Esophagus (tissue), 2 donors: Measurements from ENCODE around the gene SLAMF7. TPM values are rescaled to one million over a fixed set of nuclear protein-coding genes. Genes with fewer than 3 reads are reported as not detected.

Experiments
- H3K27ac ChIP-seq, 2 donors: one replicate each; pipeline ENCODE4 v1.5.1; 2013; ENCODE audit warnings: low read depth in 2 of 2, mild to moderate bottlenecking in 2 of 2, inconsistent platforms in 1 of 2, low read length in 1 of 2, moderate library complexity in 1 of 2
- H3K27me3 ChIP-seq, 2 donors: one replicate each; pipeline ENCODE4 v1.6.1; 2013; ENCODE audit warnings: low read length in 2 of 2, control low read depth in 1 of 2, mild to moderate bottlenecking in 1 of 2; ENCODE audit not compliant: insufficient read depth in 2 of 2, control insufficient read depth in 1 of 2
- H3K36me3 ChIP-seq, 2 donors: one replicate each; pipeline ENCODE4 v1.6.1; 2013; ENCODE audit warnings: low read length in 1 of 2; ENCODE audit not compliant: control insufficient read depth in 2 of 2, insufficient read depth in 2 of 2
- H3K4me1 ChIP-seq, 2 donors: one replicate each; pipeline ENCODE4 v1.6.1; 2013; ENCODE audit warnings: low read length in 1 of 2; ENCODE audit not compliant: control insufficient read depth in 2 of 2, insufficient read depth in 2 of 2
- H3K4me3 ChIP-seq, 2 donors: one replicate each; pipeline ENCODE4 v1.5.1; 2013; ENCODE audit warnings: low read length in 2 of 2, mild to moderate bottlenecking in 2 of 2, low read depth in 1 of 2, moderate library complexity in 1 of 2
- H3K9me3 ChIP-seq, 2 donors: one replicate each; pipeline ENCODE4 v1.6.1; 2013; ENCODE audit warnings: mild to moderate bottlenecking in 2 of 2, low read depth in 1 of 2, low read length in 1 of 2, moderate library complexity in 1 of 2; ENCODE audit not compliant: control insufficient read depth in 2 of 2, insufficient read depth in 1 of 2
- WGBS, 2 donors: extraction: QIAGEN DNeasy Blood & Tissue Kit; methylation state at CpG; one replicate each; pipeline ENCODE4 v1.1.7; 2013; 5-methylcytosine and 5-hydroxymethylcytosine counted together
- polyA plus RNA-seq, 2 donors: library from polyadenylated mRNA; stranded (reverse); fragments of 200-250 nt; gene quantifications; one replicate each; pipeline ENCODE4 v1.2.3, GENCODE V29; 2013
- donor health status: healthy with polysubstance abuse.
- donor health status: Bipolar disorder and iron deficiency.

Gene SLAMF7
- polyA plus RNA-seq, 2 donors, result 2.9 to 4.0 TPM

DNA sequence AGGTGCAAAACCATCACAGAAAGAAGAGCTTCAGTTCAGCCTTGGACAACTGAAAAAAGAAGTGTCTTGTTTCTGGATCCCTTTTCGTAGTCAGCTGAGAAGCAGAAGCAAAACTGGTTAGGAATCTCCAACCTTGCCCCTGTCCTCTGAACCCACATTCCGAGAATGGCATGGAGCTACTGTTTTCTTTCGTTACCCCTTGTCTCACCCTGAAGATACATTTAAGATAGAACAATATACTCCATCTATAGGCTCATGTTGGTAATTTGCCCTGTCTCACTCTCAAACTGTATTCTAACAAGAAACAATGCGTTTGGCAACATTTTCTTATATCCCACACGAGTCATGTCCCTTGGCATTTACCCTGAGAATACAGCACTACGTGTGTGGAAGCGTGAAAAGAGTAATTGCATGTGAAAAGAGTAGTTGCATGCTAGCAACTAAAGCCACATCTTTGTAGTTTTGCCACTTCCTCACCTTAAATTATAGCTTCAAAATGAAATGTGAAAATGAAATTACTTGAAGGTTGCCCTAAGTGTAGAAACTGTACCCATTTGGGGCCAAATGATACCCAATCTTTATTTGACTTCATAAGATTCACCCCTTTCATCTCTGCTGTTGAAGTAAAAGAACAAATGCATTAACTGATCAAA lies 5.3 kb downstream of the SLAMF7 start:
- peaks cover 0 to 6% of the 10 kb centered on the region in 2 donors for H3K4me1 ChIP-seq
- H3K4me3 ChIP-seq, result no peak overlapping the region
- H3K27ac ChIP-seq, result no peak overlapping the region
- no peaks in the 10 kb centered on the region for H3K9me3 ChIP-seq
- H3K27me3 ChIP-seq, result no peaks in the 10 kb centered on the region
- H3K36me3 ChIP-seq, result no peaks in the 10 kb centered on the region
- 62 to 65% methylated on average over 7 of the region's 7 CpGs for WGBS, 2 donors

DNA sequence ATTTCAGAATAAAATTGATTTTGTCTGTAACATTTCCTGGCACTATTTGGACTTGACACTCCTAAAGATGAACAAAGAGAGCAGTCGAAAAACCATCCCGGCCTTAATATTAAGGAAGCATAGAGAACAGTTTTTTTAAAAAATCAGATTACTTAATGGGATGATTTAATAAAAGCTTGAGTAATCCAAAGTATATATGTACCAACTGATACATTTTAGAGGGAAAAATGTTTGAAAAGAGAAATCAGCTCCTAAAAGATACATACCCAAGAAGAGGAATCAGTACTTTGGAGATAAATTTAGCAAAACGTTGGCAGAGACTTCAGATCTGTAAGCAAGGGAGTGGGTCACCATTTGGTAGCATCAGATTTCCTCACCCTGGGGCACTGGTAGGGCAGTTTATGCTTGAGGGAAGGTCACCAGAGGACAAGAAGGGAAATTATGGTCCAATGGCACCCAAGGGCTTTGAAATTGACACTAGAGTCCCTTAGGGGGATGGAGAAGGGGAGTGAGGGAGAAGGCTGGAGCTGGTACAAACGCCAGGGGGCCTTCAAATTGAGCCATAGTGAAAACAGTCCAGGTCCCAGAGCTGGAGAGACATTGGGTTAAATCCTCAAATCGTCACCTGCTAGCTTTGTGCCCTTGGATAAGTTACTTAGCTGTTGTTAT lies 5.9 kb downstream of the SLAMF7 start:
- Histone ChIP-seq H3K27ac (no peak overlapping the region), H3K27me3 (no peaks in the 10 kb centered on the region), H3K4me1 (peaks cover 0 to 6% of the 10 kb centered on the region in 2 donors), H3K36me3 (no peaks in the 10 kb centered on the region), H3K4me3 (no peak overlapping the region), H3K9me3 (no peaks in the 10 kb centered on the region)
- 66 to 72% methylated on average over 5 of the region's 5 CpGs for whole genome bisulfite sequencing, 2 donors

DNA sequence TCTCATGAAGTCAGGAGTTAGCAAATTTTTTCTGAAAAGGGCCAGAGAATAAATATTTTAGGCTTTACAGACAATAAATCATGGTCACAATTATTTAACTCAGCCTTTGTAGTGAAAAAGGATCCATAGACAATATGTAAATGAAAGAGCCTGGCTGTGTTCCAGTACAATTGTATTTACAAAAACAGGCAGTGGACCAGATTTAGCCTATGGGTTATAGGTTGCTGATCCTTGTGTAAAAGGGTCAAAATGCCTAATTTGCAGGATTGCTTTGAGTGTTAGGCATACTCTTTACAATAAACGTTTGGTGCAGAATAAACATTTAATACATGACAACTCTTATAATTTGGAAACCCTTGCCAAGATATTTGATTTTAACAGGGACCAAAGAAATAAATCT lies 6.5 kb downstream of the SLAMF7 start:
- peaks cover 0 to 6% of the 10 kb centered on the region in 2 donors for H3K4me1 ChIP-seq
- H3K27me3 ChIP-seq, result no peaks in the 10 kb centered on the region
- H3K4me3 ChIP-seq, result no peak overlapping the region
- H3K36me3 ChIP-seq, result no peaks in the 10 kb centered on the region
- 35 to 45% methylated on average over 1 of the region's 1 CpG for WGBS, 2 donors
- no peak overlapping the region for H3K27ac ChIP-seq
- H3K9me3 ChIP-seq, result no peaks in the 10 kb centered on the region

DNA sequence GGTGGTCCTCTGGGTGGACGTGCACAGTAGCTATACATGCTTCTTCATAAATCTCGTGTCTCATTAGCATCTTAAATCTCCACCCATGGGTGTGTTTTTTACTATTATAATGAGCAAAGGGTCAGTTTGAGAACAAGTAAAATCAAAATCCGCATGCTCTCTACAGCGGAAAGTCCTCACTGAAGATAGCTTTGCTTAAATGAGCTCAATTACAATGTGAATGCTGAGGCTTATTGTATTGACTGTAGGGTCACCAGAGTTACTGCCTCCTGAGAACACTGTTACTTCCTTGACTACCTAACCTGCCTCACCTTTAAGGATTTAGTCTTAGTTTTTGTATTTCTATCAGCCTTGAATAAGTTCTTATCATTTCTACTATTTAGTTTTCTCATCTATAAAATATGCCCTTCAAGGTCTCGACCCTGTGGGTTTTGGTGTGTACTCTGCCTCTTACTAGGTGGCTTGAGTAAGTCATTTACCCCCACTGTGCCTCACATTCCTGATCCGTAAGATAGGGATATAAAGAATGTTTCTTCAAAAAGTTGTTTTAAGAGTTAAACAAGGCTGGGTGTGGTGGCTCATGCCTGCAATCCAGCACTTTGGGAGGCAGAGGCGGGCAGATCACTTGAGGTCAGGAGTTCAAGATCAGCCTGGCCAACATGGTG lies 7.9 kb downstream of the SLAMF7 start:
- no peak overlapping the region for H3K27ac ChIP-seq
- H3K4me1 ChIP-seq, result peaks cover 0 to 6% of the 10 kb centered on the region in 2 donors
- no peak overlapping the region for H3K4me3 ChIP-seq
- no peaks in the 10 kb centered on the region for H3K9me3 ChIP-seq
- no peaks in the 10 kb centered on the region for H3K36me3 ChIP-seq
- WGBS, 2 donors, result 79 to 84% methylated on average over 7 of the region's 7 CpGs
- no peaks in the 10 kb centered on the region for H3K27me3 ChIP-seq

DNA sequence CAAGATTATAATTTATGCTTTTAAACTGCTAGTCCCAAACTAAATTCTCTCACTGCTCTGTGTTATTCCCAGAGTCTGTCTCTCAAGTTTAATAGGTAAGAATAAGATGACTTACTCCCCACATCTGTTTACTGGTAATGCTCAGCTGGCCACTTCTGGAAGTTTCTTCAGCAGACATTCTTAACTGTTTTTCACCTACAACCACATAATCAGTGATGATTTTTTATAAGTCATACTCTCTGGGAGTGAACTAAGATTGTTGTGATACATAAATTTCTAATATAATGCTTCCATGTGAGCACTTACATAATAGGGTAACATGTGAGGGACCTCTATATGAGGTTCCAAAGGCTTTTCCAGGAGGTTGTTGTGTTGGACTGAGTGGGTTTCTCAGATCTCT lies 8.7 kb downstream of the SLAMF7 start:
- H3K4me3 ChIP-seq, result no peak overlapping the region
- H3K9me3 ChIP-seq, result no peaks in the 10 kb centered on the region
- H3K4me1 ChIP-seq, result peaks cover 0 to 6% of the 10 kb centered on the region in 2 donors
- H3K27ac ChIP-seq, result peak overlapping the region in 1 of 2 donors; percentile 2
- no peaks in the 10 kb centered on the region for H3K27me3 ChIP-seq
- no peaks in the 10 kb centered on the region for H3K36me3 ChIP-seq

DNA sequence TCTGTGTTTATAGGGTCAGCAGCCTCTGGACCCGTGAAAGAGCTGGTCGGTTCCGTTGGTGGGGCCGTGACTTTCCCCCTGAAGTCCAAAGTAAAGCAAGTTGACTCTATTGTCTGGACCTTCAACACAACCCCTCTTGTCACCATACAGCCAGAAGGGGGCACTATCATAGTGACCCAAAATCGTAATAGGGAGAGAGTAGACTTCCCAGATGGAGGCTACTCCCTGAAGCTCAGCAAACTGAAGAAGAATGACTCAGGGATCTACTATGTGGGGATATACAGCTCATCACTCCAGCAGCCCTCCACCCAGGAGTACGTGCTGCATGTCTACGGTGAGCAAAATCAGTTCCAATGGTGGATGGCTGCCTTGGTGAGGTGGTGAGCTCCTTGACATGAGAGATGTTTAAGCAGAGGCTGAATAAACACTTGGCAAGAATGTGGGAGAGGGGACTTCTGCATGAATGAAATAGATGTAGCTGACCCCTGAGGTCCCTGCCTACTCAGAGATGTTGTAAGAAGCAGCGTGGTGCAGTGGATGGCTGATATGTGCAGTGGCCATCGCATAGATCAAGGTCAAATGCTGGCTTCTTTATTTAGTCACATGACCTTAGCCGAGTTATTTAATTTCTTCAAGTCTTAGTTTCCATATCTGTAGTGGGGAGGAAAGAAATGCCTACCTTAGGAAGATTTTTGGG lies 9.3 kb downstream of the SLAMF7 start:
- no peak overlapping the region for H3K4me3 ChIP-seq
- H3K27me3 ChIP-seq, result no peaks in the 10 kb centered on the region
- peak overlapping the region in 1 of 2 donors; percentile 2 for H3K27ac ChIP-seq

DNA sequence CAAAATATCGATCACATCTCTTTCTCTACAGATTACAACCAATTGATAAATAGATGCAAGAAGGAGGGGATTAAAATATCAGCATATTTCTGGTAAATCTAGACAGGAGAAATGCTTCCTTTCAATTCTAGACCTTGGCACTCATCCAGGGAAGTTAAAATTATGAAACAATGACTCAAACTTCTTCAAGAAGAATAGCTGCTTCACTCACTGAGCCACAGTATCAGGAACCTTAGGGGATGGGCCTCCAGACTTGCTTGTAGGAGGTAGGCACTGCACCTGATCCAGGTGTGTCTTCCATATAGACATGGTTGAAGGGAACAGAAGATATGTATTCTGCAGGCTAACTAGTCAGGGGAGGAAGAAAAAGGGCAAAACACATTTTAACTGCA lies 9.8 kb downstream of the SLAMF7 start:
- Histone ChIP-seq H3K4me3 (no peak overlapping the region), H3K27ac (peak overlapping the region in 1 of 2 donors; percentile 33), H3K9me3 (no peaks in the 10 kb centered on the region), H3K4me1 (peaks cover 0 to 6% of the 10 kb centered on the region in 2 donors), H3K27me3 (no peaks in the 10 kb centered on the region), H3K36me3 (no peaks in the 10 kb centered on the region)
- WGBS, 2 donors, result 96 to 100% methylated on average over 1 of the region's 1 CpG

More for the DNA sequence above, 9.3 kb downstream of the SLAMF7 start:
- WGBS, 2 donors, result 83 to 86% methylated on average over 10 of the region's 10 CpGs
- Histone ChIP-seq H3K9me3 (no peaks in the 10 kb centered on the region), H3K36me3 (no peaks in the 10 kb centered on the region), H3K4me1 (peaks cover 0 to 6% of the 10 kb centered on the region in 2 donors)

DNA sequence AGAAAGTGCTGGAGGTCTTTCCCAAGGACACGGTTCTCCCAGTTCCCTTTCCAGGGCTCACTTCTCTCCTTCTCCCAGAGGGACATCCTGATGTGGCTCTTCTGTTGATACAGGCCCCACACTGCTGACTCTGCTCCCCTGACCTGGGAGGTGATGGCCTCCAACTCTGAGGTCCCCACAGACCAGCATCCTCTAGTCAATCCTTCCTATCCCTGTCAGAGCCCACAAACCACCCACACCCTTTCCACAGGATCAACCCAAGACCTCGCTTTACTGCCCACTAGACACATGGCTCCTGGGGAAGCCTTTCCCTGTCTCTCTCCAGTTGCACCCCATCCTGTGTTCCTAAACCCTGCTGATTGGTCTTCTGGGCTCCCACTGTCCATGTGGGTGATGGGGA lies 11.6 kb downstream of the SLAMF7 start:
- Histone ChIP-seq H3K4me3 (no peak overlapping the region), H3K4me1 (peaks cover 0 to 6% of the 10 kb centered on the region in 2 donors), H3K36me3 (no peaks in the 10 kb centered on the region), H3K27me3 (no peaks in the 10 kb centered on the region), H3K27ac (no peak overlapping the region), H3K9me3 (no peaks in the 10 kb centered on the region)
- 83 to 87% methylated on average over 2 of the region's 2 CpGs for WGBS, 2 donors

DNA sequence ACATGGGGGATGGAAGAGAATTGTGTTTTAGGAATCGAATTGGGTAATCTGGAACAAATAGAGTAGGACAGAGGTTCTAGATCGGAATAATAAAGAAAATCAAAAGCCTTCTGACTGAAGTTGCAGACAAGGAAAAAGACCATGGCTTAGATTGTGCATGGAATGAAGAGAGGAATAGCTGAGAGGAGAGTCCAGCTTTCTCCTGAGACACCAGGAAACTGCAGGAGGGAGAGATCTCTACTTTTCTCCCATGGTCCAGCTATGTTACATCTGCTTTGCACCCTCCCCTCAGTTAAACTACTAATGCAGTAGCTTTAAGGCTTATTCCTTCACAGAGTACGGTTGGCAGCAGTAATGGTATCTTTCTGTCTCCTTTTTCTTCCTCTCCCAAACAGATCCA lies 13.4 kb downstream of the SLAMF7 start:
- WGBS, 2 donors, result 83 to 88% methylated on average over 3 of the region's 3 CpGs
- H3K27me3 ChIP-seq, result no peaks in the 10 kb centered on the region
- no peaks in the 10 kb centered on the region for H3K36me3 ChIP-seq
- H3K4me1 ChIP-seq, result peaks cover 0 to 6% of the 10 kb centered on the region in 2 donors
- no peak overlapping the region for H3K4me3 ChIP-seq
- H3K9me3 ChIP-seq, result no peaks in the 10 kb centered on the region
- H3K27ac ChIP-seq, result no peak overlapping the region
